A549 treated with ZK216348 at 1 μM for 4 hours (cell line): ENCODE data around the gene LCE7A. TPM values are rescaled to one million over a fixed set of nuclear protein-coding genes. Genes with fewer than 3 reads are reported as not detected.

Experiments used
- total RNA-seq: library from RNA; stranded (reverse); fragments of 200-300 nt; extraction: Qiagen RNA extraction; gene quantifications from 5 replicates; pipeline ENCODE4 v1.2.3, GENCODE V29; 2022; ENCODE audit warnings: low read depth

LCE7A gene, protein sequence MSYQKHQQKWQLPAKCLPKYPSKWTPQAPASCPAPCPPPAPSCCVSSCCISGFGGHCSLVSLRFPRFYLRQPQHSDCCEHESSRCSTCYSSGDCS
- not detected in 5 replicates for total RNA-seq

GRCh38 chr1:152859696-152860095, at the start of gene LCE7A:
TSS of gene LCE7A (plus strand) at chr1:152859996. CDS start at chr1:152860698, 702 bp downstream.

DNA sequence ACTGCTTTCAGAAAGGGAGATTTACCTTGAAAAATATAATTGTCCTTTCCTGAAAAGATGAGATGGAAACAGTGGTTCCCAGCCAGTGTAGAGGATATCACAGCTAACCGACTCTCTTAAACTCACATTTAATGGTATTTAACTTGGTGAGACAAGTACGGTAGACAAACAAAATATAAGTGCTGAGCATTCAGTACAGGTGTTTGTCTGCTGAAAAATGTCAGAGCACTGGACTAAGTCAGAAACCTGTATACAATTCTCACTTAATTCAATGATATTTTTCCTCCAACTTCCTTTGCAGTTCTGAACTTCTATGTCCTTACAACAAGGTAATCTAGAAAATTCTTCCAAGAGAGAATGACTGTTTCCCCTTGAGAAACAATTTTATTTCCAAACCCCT, 48.1 kb upstream of the LCE7A start, which contains the start of gene LCE1B:
TSS of gene LCE1B (plus strand) at position 301 of the 400 bp plus-strand sequence. CDS start 476 bp downstream, outside the sequence.

DNA sequence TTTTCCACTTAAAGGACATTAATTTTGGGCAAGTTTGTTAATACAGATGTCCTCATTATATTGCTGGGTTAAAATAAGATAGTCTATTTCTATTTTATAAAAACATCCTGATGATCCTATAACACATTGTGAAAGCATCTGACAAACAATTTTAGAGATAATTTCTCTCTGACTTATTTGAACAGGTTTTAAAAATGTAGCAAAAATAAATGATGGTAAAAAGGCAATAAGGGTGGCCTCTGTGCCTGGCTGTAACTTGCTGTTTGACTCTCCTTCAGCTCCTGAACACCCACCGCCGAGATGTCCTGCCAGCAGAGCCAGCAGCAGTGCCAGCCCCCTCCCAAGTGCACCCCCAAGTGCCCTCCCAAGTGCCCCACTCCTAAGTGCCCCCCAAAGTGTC, 32.6 kb upstream of the LCE7A start, which contains the start of gene LCE1A:
TSS of gene LCE1A (plus strand) at position 301 of the 400 bp plus-strand sequence. CDS start at position 301, 0 bp downstream.

GRCh38 chr1:152842556-152842955, 17.2 kb upstream of the LCE7A start, which contains the start of gene LCE6A:
TSS of gene LCE6A (plus strand) at chr1:152842856. CDS start at chr1:152843521, 665 bp downstream.

DNA sequence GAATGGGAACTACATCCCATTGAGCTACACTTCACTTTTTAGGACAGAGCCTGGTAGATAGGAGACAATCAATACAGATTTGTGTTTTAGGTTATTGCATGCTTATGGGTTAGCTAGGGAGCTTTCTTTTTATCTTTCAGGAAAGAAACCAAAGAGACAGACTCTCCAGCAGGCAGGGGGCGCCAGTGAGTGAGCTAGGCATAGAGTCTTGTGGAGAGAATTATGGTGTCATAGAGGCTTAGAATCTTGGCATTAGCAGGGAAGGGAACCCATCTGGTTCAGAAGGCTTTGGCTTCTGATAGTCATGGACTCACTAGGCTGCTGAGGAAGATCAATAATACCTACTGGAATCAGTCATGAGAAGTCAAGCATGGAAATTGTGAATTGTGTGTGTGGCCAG, 18.2 kb downstream of the LCE7A start, which contains the start of gene SMCP:
TSS of gene SMCP (plus strand) at position 281 of the 400 bp plus-strand sequence. CDS start 6,101 bp downstream, outside the sequence.

GRCh38 chr1:152907686-152908601, 48.1 kb downstream of the LCE7A start, which contains the start of gene IVL:
TSS of gene IVL (plus strand) at chr1:152908546. CDS start at chr1:152909798, 1,252 bp downstream.

Other genes with a start within 250 kb of the LCE7A start
- not detected in 5 replicates for gene LCE3B, start 246.2 kb upstream of the LCE7A start, total RNA-seq
- gene LCE3A, start 236.9 kb upstream of the LCE7A start, total RNA-seq = not detected in 5 replicates
- gene LCE2D, start 196.6 kb upstream of the LCE7A start, total RNA-seq = not detected in 5 replicates
- gene LCE2C, start 184.7 kb upstream of the LCE7A start, total RNA-seq = not detected in 5 replicates
- not detected in 5 replicates for gene LCE2B, start 173.9 kb upstream of the LCE7A start, total RNA-seq
- not detected in 5 replicates for gene LCE2A, start 161.7 kb upstream of the LCE7A start, total RNA-seq
- gene LCE4A, start 151.8 kb upstream of the LCE7A start, total RNA-seq = not detected in 5 replicates
- not detected in 5 replicates for gene KPRP, start 102.0 kb upstream of the LCE7A start, total RNA-seq
- not detected in 5 replicates for gene LCE1F, start 84.9 kb upstream of the LCE7A start, total RNA-seq
- gene LCE1E, start 73.7 kb upstream of the LCE7A start, total RNA-seq = not detected in 5 replicates
- gene LCE1D, start 63.3 kb upstream of the LCE7A start, total RNA-seq = not detected in 5 replicates
- gene LCE1C, start 53.3 kb upstream of the LCE7A start, total RNA-seq = not detected in 5 replicates
- gene LCE1B, start 48.0 kb upstream of the LCE7A start, total RNA-seq = not detected in 5 replicates
- gene LCE1A, start 32.5 kb upstream of the LCE7A start, total RNA-seq = not detected in 5 replicates
- not detected in 5 replicates for gene LCE6A, start 17.1 kb upstream of the LCE7A start, total RNA-seq
- not detected in 5 replicates for gene SMCP, start 18.3 kb downstream of the LCE7A start, total RNA-seq
- 0.15 TPM in 1 of 5 replicates, not detected in the others for gene IVL, start 48.5 kb downstream of the LCE7A start, total RNA-seq
- gene SPRR5, start 87.2 kb downstream of the LCE7A start, total RNA-seq = not detected in 5 replicates
- not detected in 5 replicates for gene SPRR4, start 110.7 kb downstream of the LCE7A start, total RNA-seq
- not detected in 5 replicates for gene SPRR1A, start 124.1 kb downstream of the LCE7A start, total RNA-seq
- not detected in 5 replicates for gene SPRR3, start 141.8 kb downstream of the LCE7A start, total RNA-seq
- gene SPRR1B, start 171.2 kb downstream of the LCE7A start, total RNA-seq = not detected in 5 replicates
- gene SPRR2D, start 181.1 kb downstream of the LCE7A start, total RNA-seq = not detected in 5 replicates
- gene SPRR2A, start 197.5 kb downstream of the LCE7A start, total RNA-seq = not detected in 5 replicates
- not detected in 5 replicates for gene SPRR2B, start 211.6 kb downstream of the LCE7A start, total RNA-seq
- gene SPRR2E, start 234.5 kb downstream of the LCE7A start, total RNA-seq = not detected in 5 replicates